ENCODE measurements around the gene LARGE1.

Gene LARGE1

DNA sequence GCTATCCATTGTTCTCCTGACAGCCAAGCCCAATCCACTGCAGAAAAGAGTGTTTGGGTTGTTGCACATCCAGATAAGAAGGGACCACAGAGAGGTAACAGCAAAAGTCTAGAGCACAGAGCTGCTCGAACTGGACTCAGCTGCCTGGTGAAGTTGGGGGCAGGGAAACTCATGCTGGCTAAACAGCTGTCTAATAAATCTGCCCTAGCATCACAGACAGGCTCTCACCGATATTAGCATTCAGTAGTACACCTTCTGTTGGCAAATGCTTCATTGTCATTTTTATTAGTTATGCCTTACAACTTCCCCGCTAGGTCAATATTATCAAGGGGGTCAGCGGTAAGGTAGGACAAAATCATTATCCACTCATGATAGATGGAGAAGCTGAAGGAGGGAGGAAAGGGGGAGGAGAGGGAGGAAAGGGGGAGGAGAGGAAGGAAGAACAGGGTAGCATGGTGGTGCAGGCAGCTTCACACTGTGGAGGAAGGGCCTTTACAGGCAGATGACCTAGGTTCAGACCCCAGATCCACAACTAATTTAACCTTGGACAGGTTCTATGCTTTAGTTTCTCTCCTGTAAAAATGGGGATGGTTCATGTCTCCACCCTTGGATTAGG, 102.7 kb downstream of the LARGE1 start:
- no peak for DNase-seq

DNA sequence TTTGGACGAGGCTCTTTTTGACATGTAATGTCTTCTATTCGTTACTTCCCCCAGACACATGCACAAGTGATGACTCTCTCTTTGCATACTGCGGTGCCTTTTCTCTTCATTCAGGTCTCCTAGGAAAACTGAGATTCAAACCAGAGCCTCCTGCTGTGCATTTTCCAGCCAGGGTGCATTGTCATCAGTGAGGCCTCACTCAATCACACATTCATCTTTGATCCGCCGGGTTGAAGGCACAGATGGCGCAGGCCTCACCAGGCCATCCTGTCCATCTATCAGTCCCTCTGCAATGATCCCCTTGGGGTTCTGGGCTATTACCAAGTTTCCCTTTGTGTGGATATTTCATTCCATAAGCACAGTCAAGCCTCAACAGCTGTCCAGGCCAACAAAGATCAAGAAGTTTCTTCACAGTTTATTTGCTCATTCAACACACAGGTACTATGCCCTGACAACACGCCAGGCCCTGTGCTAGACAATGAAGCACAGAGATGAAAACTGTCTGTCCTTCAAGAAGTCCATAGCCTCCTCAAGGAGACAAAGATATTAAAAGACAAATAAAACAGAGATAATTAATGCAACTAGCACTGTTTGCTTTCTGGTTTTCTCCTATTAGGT, 107.8 kb downstream of the LARGE1 start:
- no peak for DNase-seq

DNA sequence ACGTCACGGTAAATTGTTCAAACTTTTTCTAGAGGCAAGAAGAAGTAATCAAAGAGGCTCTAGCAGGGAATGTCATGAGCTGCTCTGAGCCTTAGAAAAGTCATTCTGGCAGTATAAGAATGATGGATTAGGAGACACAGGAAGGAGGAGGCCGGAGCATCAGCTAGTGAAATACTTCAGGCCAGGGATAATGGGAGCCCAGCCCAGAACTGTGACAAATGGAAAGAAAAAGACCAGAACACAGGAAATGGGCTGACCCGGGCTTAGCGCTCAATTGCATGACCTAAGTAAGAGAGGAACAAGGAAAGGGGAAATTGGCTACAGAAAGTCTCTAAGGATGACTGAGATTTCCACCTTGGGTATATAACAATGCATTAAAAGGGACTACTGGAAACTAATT, 108.6 kb downstream of the LARGE1 start:
- DNase-seq, result no peak

DNA sequence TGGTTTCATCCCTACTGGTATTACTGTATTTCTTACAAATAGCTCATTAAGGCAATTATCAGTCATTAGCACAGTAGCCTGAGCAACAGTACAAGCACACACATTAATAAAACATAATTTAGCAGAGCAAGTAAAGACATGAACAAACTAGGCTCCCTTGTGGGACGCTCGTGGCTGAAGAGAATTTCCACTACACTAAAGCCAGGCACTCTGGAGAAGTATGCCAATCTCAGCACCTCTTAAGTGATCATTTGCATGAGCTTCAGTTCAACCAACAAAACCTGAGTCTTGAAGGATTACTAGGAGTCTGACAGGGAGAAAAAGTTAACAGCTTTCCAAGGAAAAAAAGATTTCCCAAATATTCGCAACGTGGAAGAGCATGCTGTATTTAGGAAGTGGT, 109.1 kb downstream of the LARGE1 start:
- DNase-seq, result no peak

DNA sequence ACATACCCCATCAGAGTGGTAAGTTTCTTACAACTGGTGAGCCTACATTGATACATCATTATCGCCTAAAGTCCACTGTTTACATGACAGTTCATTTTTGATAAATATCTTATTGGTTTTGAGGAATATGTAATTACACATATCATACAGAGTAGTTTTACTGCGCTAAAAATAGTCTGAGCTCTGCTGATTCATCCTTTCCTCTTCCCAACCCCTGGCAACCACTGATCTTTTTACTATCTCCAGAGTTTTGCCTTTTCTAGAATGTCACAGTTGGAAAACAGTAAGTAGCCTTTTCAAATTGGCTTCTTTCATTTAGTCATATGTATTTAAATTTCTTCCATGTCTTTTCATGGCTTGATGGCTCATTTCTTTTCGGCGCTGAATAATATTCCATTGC, 112.8 kb downstream of the LARGE1 start:
- DNase-seq, result no peak

DNA sequence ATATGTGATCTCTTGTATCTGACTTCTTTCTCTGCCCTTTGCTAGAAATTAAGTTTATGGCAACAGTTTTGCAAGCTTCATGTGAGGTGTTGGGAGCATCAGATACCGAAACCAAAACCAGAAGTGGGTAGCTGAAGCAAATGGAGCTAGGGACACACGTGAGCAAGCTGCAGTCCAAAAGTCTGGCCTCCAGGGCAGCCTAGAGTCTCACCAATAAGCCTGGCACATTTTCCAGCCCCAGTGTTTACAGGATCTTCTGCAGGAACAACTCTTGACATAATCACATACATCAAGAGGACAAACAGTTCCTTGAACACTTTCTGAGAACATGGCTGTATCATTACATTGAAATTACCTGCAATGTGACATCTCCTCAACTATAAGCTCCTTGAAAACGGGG, 114.1 kb downstream of the LARGE1 start:
- no peak for DNase-seq

DNA sequence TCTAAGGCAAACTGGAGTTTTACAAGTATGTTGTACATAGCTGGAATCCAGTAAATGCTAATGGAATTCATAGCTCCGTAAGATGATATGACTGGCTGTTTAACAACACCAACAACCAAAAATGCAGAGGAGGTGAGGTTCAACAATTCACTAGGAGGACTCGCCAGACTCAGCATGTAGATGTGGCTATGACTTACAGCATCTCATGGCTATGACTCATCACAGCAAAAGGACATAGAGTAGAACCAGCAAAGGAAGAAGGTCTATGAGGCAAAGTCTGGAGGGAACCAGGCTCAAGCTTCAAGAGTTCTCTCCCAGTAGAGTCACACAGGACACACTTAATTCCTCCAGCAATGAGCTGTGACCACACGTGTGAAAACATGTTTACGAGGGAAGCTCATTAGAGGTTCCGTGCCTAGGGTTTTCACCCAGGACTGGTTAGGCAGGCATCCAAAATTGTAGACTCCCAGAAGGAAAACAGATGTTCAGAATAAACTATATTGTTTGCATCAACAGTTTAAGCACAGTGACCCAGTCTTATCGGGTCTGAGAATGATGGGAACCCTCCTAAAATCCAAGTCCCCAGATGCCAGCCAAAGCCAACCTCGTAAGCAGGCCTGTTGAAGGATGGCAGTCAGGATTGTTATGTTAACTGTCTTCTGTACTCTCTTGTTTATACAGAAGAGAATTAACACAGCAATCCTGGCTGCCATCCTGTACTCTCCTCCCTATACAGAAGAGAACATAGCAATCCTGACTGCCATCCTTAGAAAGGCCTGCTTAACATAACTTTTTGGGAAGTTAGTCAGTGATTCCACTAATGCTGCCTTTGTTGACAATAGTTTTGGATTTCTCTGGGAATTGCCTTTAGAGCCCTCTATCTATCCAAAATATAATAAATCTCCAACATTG, 116.6 kb downstream of the LARGE1 start:
- no peak for DNase-seq

DNA sequence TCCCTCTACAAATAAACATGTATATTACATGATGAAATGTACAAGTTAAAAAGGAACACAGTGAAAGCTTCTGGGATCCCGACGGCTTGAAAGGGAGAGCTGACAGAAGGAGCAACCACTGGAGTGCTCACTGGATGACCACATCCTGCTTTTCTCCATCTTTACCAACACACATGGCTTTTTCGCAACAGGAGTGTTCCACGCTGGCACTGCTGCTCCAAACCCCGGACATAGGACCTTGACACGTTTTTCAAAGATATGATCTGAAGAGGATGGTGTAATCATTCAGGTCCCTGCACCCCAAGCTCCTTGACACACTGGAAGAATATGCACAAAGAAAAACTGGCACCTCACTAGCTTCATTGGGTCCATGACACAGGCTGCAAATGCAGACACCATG, 121.9 kb downstream of the LARGE1 start:
- no peak for DNase-seq

DNA sequence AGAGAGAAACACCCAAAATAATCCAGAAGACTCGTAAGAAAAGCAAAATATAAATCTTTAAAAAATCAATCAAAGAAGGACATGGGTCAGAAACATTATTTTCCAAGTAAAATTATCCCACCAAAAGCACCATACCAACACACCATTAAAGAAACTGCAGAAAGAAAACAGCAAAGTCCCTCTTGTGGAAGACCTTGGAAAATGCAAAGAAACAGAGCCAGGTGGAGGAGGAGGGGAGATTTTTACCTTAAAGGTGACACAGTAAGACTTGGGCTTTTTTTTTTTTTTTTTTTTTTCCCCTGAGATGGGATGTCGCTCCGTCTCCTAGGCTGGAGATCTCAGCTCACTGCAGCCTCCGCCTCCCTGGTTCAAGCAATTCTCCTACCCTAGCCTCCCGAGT, 123.8 kb downstream of the LARGE1 start:
- no peak for DNase-seq

DNA sequence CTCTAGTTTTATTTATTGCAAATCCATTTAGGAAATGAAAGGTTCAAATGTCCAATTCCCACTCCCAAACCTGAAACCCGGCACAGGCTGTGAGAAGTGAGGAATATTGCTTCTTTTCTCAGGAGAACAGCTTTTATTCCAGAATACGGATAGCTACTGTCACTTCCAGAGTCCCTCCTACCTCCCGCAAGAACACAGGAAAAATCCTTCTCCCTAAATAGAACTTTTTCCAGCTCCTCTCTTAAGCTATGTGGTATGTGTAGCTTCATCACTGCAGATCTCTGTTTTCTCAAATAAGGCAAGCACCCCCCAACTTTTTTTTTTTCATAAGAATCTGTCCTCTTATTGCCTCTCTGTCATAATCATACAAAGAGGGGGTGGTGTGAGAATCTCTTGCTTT, 126.8 kb downstream of the LARGE1 start:
- no peak for DNase-seq

DNA sequence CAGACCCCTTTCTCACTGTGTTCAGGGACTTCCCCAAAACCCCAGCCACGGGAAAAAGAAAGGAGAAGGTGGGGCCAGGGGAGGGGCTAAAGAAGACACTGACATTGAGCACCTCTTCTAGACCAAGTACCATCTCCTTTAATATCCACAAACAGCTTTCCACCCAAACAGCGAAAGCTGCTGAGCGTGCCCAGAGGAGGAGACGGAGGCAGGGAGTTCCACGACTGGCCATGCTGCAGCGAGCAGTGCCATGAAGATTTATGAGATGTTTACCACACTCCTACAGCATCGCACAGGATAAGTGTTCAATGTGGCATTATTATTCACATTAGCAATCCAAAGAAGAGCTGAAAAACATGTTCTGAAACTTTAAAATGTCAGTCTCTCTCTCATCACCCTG, 127.4 kb downstream of the LARGE1 start:
- DNase-seq, result no peak

DNA sequence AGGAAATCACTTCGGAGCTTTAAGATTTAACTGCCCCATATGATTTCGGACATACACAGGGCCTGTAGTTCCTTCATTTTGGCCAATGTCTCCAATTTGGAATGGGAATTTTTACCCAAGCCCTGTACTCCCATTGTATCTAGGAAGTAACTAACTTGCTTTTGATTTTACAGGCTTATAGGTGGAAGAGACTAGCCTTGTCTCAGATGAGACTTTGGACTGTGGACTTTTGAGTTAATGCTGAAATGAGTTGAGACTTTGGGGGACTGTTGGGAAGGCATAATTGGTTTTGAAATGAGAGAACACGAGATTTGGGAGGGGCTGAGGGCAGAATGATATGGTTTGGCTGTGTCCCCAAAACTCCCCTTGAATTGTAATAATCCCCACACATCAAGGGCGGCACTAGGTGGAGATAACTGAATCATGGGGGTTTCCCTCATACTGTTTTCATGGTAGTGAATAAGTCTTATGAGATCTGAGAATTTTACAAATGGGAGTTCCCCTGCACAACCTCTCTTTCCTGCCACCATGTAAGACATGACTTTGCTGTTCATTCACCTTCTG, 130.5 kb downstream of the LARGE1 start:
- no peak for DNase-seq

DNA sequence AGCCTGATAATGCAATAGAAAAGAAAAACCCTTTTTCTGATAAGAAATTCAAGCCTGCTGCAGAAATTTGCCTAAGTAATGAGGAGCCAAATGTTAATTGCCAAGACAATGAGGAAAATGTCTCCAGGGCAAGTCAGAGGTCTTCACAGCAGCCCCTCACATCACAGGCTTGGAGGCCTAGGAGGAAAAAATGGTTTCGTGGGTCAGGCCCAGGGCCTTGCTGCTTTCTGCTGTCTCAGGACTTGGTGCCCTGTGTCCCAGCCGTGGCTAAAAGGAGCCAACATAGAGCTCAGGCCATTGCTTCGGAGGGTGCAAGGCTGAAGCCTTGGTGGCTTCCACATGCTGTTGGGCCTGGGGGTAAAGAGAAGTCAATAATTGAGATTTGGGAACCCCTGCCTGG, 131.3 kb downstream of the LARGE1 start:
- no peak for DNase-seq

DNA sequence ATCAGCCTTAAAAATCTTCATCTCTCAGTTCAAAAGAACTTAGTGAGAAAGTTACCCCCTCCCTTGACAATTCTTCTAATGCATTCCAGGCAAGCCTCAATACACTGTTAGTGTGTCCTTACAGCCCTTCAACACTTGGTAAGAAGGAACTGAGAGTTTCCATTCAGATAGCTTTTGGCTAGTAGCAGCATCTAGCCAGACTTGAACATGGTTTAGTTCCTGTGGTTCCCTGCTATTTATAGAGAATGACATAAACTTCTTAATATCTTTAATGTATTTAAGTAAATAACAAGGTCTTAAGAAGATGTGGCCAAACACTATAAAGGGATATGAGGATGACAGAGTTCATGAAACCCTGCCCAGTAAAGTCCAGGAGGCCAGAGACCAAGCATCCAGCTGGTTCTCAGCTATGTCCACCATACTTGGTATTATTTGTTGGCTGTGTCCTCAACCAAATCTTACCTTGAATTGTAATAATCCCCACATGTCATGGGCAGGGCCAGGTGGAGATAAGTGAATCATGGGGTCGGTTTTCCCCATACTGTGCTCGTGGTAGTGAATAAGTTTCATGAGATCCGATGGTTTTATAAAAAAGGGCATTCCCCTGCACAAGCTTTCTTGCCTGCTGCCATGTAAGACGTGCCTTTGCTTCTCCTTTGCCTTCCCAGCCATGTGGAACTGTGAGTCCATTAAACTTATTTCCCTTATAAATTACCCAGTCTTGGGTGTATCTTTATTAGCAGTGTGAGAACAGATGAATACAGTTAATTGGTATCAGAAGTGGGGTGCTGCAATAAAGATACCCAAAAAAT, 132.4 kb downstream of the LARGE1 start:
- DNase-seq, result no peak

DNA sequence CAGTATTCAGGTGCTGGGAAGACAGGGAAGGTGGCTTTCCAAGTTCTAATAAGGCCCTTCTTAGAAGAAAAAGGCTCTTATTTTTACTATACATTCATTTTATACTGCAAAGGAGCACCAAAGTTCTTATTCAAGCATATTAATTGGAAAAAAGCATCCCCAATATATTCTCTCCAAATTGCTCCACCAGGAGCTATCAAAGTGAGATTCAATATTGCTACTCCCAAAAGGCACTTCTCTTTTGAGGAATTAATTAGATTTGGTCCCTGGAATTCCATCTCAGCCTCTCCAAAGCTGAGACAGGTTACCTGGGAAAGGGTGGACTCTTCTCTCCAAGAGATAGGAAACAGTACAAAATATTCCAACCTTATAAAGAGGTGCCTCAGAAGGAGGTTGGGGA, 134.1 kb downstream of the LARGE1 start:
- no peak for DNase-seq

DNA sequence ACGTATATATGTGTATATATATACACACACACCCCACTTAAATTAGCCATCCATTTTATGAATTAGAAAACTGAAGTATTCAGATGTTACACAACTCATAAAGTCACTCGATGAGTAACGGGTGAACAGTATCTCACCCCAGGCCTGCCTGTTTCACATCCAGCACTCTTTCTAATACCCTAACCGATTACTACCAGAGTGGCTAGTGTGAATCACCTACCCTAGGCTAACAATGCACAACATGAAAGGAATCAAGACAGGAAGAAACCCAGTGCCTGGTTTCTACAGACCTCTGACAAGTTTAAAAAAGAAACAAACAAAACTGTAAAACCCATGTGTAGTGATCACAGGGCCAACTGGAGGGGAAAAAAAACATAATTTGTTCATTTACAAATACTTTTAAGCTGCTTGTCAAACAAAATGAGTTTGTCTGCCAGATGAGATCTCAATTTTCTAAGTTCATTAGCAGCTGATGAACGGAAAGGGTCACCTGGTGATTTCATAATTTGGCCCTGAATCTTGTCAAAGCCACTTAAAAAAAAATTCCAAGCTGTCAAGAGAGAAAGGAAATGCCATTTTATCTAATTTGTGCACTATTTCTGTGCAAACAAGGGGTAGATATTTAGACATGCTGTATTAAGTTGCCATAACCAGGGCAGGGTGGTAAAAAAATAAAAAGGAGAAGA, 134.8 kb downstream of the LARGE1 start:
- no peak for DNase-seq

DNA sequence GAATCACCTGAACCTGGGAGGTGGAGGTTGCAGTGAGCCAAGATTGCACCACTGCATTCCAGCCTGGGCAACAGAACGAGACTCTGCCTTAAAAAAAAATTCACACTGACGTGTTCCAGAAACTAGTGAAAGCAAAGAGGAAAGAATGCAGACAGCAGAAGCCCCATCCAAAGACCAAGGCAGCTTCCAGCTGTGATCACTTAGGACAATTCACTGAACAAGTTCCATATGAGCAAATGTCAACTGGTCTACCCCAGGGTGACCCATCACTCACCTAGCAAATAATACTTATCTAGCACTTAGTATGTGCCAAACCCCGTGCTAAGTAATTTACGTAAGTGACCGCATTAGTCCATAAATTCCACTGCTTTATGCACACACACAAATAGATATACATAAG, 138.9 kb downstream of the LARGE1 start:
- no peak for DNase-seq

DNA sequence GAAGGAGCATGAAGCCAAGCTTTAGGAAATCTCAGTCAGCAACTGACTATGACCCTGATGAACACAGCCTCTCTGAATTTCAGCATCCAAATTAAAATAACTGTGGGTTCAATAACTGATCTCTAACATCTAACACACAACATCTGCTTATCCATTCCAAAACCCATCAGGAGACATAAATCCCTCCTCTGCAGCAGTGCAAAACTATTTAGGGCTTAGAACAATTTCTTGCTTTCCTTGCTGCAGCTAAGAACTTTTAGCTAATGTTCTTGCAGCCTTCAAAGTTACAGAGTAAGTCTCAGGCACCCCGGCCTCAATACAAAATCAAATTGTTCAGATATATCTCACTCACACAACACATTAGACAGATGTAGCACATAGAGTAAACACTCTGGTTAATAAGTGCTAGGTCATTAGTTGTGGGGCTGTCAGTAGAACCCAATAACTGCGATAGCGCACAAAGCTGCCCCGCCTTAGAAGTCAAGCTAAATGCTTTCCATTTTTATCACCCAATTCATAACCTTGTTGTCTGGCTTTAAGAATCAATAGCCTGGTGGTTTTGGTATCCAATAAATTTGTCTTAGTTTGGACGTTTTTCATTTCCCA, 139.6 kb downstream of the LARGE1 start:
- DNase-seq, result no peak

DNA sequence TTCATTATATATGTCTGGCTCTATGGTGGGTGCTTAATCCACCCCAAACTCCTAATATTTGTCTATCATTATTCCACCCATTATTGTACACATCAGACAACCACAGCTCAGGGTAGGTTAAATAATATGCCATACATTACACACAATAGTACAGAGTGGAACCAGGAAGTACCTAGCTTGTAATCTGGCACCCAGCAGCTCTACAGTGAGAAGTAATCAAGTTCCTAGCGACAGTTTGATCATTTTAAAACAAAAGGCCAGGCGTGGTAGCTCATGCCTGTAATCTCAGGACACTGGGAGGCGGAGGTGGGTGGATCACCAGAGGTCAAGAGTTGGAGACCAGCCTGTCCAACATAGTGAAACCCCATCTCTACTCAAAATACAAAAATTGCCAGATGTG, 141.0 kb downstream of the LARGE1 start:
- DNase-seq, result no peak

DNA sequence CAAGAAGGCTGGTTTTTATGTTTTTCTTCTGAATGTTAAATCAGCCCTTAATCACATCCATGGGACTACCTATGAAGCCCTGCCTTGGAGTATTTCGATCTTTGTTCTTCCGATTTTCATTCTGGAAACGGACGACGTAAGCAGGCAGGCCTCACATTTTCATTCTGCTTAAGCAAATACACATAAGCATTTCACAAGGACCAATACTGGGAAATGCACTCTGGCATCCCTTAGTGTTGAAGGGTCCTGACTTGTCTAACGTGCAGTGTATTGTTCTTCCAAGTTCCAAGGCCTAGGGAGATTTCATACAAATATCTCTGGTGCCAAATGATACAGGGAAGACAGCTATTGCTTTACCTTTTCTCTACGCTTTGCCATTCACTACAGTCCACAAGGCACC, 143.8 kb downstream of the LARGE1 start:
- no peak for DNase-seq

DNA sequence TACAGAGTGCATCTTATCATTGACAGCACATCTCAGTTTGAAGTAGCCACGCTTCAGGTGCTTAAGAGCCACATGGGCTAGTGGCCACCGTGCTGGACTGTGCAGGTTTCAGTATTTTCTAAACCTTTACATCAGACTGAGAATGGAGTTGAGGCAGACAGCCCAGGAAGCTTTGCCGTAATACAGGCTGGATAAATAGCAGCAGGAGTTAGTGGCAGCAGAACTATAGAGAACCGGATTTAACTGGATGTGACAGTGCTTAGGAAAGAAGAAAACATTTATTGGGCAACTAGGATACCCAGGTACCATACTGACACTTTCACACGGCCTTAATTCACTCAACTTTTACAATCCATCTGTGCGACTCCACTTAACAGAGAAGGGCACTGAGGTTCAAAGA, 145.5 kb downstream of the LARGE1 start:
- DNase-seq, result no peak

DNA sequence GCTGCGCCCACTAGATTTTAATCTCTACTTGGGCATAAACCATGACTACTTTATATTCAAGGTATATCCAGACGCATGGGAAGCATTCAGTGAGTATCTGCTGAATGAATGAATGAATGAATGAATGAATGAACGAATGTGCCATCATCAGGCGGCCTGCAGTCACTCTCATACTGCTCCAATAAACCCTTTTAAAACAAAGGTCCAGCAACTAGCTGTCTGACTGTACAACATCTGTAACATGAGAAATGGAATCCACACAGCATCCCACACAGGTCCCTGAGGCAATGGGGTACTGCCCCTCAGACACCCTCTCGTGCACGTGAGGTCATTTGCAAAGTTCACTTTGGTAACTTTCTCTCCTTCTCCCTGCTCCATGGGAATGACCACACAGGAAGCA, 147.5 kb downstream of the LARGE1 start:
- no peak for DNase-seq
